Hematopoietic multipotent progenitor cell treated with erythropoietin and hydrocortisone succinate and interleukin-3 and kit ligand, for 8 days (in vitro differentiated cells): ENCODE data around the gene ZNF280B.
A peak's percentile ranks its signal among the peaks of the same experiment; 100 is the strongest.
"Not testable (repeated sequence)": the region's sequence is repeated elsewhere in the genome, so short reads cannot be mapped to it uniquely, and the experiment has no call there.

Source experiments
- DNase-seq: peaks from one replicate; pipeline ENCODE4 v3.0.0-alpha.2; 2015

The ZNF280B gene

DNA sequence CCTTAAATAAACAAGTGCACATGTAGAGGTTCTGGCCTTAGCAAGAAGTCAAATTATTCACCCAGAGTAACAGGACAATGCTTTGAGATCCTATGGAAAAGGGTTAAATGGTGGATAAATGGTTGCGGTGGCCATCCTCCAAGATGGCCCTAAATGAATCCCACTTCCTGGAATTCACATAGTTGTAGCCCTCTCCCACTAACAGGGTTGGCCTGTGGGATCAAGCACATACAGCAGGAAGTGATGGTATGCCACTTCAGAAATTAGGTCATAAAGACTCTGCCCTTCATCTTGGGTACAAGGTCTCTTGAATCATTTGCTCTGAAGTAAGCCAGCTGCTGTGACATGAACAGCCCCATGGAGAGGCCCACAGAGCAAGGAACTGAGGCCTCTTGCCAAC, 1.8 kb downstream of the ZNF280B start:
- DNase-seq = no peak

DNA sequence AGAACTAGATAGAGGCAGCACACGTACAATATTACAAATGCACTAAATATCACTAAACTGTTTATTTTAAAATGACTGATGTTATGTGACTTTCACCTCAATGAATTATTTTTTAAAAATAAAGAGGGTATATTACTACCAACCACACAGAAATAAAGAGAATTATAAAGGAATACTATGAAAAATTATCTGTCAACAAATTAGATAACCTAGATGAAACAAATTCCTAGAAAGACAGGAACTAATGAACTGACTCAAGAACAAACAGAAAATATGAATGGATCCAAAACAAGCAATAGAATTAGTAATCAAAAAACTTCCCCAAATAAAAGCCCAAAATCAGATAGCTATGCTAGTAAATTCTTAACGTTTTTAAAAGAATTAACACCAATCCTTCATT, 10.3 kb downstream of the ZNF280B start:
- DNase-seq = no peak

DNA sequence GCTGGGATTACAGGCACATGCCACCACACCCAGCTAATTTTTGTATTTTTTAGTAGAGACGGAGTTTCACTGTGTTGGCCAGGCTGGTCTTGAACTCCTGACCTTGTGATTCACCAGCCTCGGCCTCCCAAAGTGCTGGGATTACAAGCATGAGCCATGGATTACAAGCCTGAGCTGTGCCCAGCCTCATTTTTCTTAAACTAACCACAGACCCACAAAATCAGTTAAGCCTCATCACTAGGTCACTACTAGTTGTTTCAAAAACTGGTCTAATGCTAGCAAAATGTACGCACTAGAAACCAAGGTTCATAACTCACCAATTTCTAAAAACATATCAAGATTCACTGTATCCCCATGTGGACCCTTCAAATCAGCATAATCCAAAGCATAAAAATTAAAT, 17.0 kb downstream of the ZNF280B start:
- DNase-seq = not testable (repeated sequence)

DNA sequence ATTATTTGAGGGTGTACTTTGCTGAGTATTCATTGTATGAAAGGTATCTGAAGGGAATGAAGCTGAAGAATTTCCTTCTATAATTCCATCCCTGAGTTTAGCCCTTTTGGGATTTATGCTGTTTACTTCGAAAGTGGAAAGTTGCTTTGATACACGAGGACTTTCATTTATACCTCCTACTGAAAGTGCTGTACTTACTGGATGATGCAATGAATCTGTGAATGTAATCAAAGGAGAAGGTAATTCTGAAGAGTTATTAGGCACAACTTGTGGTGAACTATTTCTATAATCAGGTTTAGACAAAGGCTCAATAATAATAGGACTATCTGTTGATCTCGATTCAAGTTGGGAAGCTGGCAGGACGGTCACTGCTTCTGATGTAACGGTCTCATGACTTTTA, 19.8 kb downstream of the ZNF280B start:
- no peak for DNase-seq

DNA sequence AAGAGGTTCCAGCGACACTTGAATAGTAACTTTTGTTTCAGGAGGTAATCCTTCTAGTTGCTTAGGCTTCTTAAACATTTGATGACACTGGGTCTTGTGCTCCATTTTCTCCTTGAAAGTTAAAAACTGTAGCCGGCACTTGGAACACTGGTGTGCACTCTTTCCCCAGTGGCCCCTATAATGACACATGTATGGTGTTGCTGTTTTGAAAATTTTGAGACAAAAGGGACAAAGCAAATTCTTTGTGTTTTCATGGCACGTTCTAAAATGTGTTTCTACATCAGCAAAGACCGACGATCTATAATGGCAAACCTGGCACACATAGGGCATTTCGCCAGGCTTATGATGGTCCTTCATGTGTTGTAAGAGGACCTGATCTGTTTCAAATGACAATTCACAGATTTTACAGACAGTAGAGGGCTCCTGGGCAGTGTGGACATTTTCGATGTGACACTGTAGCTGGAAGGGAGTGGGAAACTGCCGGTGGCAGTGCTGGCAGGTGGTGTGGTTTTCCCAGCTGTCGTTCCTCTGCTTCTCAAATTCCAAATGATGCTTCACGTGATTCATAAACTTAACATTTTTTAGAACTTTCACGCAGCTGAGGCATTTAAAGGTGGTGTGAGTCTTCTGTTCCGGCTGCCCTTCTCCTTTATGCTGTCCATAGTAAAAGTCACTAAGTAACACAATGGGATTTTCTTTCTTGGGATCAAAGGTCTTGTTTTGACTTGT, 20.5 kb downstream of the ZNF280B start:
- DNase-seq = no peak

DNA sequence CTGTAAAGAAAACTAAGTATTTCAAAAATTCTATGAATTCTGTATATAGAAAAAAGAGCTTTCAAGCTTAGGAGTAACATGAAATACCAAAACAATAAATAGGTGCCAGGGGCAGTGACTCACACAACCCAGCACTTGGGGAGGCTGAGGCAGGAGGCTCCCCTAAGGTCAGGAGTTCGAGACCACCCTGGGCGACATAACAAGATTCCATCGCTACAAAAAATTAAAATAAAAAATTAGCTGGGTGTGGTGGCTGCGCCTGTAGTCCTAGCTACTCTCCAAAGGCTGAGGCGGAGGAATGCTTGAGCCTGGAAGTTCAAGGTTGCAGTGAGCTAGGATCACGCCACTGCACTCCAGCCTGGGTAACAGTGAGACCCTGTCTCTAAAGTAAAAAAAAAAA, 21.5 kb downstream of the ZNF280B start:
- no peak for DNase-seq

DNA sequence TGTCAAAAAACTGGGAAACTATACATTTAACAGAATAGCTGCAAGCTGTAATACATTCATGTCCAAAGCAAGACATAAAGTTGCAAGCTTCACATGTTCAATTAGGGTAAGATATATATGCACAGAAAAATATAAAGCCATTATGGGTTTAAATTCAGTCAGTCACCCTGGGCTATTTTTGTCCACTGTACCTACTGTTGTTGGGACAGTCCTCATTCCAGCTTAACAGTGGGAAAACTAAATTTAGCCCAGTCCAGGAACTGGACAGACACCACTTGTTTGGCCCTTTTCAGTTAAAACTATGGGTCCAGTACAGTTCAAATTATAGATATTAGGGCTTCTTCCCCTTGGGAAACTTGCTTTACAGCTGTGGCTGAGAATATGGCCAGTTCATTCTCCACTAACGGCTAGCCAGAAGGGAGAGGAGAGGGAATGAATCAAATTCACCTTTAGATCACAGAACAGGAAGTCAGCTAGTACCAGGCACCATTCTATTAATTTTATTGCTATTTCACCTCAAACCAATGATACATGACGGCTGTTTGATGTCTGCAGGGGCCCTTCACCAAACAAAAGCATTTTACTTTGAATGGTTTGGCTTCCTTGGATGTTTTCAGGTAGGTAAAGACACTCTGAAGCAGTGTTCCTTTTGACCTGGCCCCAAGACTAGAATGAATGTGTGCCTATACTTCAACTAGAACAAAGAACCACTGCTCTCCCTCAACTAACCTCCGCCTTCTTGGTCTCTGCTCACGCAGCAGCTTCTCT, 22.2 kb downstream of the ZNF280B start:
- no peak for DNase-seq

DNA sequence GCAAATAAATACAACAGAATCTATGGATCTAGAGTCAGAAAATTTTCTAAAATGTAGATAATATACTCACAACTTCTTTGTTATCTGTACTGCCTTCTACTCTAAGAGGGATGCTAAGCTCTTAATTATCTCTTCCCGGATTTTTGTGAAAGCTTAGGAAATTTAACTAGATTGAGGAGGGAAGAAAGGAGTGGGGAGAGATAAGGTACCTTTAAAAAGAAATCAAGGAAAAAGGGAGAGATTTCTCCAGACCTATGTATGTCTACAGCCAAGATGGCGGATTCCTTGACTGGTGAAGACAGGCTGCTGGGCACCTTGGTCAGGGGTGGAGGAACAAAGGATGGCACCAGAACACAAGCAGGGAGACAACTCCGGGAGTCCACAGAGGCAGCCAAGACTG, 23.0 kb downstream of the ZNF280B start:
- DNase-seq = no peak

DNA sequence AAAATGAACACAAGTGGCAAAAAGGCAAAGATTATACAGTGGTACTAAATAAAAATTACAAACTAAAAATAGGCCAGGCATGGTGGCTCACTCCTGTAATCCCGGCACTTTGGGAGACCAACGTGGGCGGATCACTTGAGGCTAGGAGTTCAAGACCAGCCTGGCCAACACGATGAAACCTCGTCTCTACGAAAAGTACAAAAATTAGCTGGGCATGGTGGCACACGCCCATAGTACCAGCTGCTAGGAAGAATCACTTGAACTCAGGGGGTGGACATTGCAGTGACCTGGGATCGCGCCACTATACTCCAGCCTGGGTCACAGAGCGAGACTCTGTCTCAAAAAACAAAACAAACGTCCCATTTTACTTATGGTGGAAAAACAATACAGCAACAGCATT, 24.5 kb downstream of the ZNF280B start:
- DNase-seq = no peak

DNA sequence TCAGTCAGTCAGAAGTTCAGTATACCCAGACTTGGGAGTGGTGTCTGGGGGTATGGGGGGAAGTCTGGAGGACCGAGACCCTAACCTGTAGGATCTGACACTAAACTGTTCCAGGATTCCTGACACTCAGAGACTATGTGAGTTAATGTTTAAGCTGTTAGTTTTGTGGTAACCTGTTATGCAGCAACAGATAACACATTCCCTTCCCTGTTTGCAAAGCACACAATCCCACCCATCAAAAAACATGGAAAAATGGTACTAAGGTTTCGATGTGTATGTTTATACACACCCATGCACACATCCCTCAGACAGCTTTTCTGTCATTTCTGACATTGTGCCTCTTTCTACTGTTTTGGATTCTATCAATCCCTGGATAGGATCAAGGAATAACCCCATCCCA, 27.6 kb downstream of the ZNF280B start:
- no peak for DNase-seq

DNA sequence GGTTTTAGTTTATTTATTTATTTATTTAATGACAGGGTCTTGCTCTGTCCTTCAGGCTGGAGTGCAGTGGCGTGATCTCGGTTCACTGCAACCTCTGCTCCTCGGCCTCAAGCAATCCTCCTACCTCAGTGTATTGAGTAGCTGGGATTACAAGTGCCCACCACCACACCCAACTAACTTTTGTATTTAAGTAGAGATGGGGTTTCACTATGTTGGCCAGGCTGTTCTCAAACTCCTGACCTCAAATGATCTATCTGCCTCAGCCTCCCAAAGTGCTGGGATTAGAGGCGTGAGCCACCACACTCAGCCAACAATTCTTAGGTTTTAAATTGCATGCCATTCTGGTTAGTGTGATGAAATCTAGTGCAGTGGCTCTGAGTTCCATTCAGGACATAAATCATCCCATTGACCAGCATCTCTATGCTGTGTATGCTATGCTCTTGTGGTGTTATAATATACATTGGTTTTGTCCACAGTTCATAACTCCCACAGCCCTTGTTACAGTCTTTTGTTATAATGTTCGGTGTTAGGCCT, 28.5 kb downstream of the ZNF280B start:
- no peak for DNase-seq

DNA sequence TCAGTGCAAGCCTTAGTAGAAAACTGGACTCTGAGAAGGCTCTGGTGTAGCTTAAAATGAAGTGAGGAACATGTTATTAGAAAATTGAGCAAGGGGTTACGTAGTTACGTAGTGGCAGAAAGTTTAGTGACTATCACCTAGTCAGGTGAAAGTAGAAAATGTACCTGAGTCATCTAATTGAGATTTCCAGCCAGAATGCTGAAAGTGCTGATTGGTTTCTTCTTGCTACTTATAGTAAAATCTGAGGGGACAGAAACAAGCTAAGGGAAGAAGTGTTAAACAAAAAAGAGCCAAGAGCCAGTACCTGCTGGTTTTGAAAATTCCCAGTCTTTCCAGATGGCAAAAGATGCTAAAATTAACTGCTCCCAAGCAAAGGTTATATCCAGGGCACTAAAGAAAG, 29.4 kb downstream of the ZNF280B start:
- no peak for DNase-seq

DNA sequence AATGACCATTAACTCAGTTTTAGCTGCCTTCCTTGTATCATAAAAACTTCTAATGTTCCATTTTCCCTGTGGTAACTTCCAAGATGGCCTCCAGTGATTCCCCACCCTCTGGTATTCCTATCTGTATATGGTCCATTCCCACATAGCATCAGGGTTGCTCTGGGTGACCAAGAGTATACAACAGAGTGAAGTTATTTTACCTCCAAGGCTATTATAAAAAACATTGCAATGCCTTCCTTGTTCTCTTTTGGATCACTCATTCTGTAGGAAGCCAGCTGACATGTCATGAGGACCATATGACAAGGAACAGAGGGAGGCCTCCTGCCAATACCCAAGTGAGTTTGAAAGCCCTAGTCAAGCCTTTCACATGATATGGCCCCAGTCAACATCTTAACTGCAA, 30.1 kb downstream of the ZNF280B start:
- DNase-seq = no peak

DNA sequence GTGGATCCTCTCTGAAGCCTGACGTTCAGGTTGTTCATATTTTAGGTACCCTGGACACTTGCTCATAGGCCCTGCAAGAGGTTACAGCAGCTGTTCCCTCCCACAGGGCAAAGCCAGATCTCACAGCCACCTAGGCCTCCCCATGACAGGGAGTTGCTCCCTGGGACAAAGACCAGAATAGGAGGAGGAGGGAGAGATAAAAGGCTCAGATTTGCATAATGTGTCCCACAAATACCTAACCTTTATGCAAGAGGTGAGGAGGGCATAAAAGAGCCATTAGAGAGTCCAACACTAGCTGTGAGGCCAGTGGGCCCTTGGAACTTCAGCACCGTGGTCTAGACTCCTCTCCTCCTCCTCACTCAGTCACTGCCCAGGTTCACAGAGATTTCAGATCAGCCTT, 33.8 kb downstream of the ZNF280B start:
- no peak for DNase-seq

DNA sequence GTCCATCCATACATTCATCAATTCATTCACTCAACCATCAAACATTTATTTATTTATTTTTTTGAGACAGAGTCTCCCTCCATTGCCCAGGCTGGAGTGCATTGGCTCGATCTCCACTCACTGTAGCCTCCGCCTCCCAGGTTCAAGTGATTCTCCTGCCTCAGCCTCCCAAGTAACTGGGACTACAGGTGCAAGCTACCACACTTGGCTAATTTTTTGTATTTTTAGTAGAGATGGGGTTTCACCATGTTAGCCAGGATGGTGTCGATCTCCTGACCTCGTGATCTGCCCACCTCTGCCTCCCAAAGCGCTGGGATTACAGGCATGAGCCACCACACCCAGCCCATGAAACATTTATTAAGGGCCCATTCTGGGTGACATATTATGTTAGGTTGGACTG, 37.4 kb downstream of the ZNF280B start:
- not testable (repeated sequence) for DNase-seq

DNA sequence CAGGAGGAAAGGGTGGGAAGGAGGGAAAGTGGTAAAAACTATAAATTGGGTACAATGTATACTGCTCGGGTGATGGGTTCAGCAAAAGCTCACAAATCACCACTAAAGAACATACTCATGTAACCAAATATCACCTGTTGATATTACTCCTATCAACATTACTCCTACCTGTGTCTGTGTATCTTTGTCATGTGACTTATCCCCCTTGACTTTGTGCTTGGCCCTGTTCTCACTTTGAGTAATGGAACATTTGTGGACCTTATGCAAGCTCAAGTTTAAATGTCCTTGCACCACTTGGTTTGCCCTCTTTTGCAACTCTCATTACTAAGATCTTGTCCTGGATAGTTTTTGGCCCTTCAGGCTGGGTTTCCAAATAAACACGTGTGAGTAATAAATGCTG, 39.0 kb downstream of the ZNF280B start:
- DNase-seq = no peak

DNA sequence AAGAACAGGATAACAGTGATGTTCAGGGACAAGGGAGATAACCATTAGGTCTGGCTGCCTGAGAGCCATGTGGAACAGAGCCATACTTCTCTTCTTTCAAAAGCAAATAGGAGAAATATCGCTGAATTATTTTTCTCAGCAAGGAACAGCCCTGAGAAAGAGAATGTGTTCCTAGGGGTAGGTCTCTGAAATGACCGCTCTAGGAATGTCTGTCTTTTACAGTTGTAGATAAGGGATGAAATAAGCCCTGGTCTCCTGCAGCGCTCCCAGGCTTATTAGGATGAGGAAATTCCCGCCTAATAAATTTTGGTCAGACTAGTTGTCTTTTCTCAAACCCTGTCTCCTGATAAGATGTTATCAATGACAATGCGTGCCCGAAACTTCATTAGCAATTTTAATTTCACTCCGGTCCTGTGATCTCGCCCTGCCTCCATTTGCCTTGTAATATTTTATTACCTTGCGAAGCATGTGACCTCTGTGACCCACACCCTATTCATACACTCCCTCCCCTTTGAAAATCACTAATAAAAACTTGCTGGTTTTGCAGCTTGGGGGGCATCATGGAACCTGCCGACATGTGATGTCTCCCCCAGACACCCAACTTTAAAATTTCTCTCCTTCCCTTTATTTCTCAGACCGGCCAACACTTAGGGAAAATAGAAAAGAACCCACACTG, 39.6 kb downstream of the ZNF280B start:
- not testable (repeated sequence) for DNase-seq

DNA sequence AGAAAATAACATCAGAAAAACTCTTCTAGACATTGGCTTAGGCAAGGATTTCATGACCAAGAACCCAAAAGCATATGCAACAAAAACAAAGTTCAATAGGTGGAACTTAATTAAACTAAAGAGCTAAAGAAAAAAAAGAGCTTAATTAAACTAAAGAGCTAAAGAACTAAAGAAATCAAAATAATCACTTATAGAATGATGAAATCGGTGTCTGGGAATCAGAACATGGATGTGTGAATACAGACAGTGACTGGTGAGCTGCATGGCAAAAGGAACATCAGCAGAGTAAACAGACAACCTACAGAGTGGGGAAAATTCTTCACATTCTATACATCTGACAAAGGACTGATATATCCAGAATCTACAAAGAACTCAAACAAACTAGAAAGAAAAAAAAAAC, 41.4 kb downstream of the ZNF280B start:
- no peak for DNase-seq

DNA sequence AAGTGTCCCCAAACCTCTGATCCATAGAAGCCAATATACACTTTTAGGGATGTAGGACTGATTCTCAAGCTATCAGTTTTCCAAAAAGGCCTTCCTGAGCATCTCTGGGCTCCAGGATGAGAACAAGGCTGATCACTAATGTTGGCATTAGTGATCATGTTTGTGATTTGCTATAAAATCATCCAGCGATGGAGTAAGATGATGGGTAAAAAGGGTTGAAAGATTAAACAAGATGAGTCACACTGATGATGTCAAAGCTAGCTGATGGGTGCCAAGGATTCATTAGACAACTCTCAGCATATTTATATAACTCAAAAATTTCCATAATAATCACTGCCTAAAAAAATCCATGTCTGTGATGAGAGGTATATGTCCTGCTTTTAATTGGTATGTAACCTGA, 42.8 kb downstream of the ZNF280B start:
- no peak for DNase-seq

DNA sequence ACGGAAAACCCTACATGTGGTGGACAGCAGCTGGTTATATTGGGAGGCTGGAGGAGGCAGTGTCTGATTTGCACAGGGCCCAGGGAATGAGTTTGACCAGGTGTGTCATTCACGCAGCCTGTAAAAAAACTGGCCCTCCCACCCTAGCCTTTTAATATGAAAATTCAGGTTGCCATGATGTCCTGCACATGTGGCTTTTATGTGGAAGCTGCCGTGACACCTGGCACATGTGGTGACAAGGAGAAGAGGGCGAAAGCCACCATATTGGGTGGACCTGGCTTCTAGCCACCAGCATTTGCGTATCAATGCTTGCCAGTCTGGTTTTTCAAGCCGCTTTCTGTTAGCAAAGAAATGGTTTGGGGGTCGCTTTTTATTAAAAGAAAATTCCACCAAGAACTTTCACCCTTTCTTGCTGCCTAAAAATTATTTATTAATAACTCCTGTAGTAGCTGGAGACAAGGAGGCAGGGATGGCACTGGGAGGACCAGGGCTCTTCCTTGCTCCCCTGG, 43.4 kb downstream of the ZNF280B start:
- no peak for DNase-seq

DNA sequence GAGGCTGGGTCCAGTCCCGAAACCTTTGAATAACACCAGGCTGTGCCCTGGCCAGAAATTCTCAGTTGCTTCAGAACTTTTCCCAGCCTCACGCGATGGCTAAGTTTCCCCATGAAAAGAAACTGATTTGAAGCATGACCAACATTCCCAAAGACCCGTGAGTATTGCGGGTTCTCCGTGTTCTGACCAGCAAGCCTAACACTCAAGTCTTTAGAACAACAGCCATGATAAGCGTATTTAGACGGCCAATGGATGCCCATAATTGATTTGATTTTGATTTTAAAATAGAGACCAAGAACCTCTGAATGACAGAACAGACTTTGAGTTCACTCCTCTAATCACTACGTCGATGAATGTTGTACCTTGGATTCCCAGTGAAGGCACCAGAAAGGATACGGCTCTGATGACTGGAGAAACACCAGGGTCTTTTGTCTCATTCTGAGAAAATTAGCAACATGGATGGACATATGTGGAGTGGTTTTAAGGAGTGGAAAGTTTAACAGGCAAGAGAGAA, 43.9 kb downstream of the ZNF280B start:
- DNase-seq = no peak

DNA sequence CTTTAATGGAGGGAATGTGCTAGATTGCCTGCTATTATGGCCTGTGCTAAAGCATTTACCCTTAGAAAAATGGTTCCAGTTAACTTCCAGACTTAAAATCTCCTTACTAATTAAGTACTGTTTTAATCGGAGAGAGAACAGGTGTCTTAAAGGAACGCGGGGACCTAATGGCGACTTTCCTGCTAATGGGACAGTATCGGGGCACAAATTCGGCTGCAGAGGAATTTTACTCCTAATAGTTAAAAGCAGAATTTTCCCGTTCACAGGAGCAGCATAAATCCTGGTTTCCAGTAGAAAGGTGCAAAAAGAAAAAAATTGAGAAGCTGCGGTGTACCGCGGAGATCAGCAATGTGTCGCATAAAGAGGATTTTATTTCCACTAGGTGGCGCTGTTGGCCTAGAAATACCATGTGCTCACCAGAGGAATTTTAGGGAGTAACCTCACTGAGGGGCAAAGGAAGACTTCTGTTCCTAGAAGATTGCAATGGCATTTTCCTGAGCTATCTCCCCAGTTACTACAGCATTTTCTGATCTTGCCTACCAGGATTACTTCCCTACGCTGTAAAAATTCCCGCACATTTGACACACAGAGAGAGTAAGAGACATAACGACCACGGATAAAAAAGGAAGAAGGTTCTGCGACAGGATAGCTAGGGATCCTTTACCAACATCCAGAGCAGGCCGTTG, 44.5 kb downstream of the ZNF280B start:
- peak; percentile 76 for DNase-seq
